ENCODE measurements around the gene CMSS1.

DNA sequence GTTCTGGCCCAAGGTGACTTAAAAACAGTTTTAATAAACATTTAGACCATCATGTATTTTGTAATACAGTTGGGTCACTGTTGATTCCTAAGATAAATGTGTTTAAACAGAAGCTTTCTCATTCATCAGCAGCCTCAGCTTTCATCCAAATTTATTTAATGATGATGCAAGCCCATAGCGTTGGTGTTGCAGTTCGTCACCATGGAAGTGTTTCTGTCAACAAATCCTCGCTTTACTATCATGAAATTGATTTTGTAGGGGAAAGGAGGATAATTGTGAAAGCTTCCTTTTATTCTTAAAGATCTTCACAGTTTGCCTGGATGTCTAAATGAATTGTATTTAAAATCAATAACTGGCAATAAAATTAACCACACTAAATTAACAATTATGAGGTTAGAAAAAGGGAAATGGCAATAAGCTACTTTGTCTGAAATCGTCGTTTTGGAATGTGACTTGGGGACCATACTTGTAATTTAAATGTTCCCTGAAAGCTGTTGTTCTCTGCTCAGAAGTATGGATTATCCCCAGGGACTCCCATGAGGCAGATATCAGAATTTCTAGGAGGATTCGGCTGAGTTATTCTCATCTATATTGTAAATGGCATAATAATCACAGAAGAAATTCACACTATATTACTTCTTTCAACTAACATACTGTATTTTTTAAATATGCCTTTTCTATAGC, 29.0 kb downstream of the CMSS1 start:
- TF ChIP-seq, protein P1, sequence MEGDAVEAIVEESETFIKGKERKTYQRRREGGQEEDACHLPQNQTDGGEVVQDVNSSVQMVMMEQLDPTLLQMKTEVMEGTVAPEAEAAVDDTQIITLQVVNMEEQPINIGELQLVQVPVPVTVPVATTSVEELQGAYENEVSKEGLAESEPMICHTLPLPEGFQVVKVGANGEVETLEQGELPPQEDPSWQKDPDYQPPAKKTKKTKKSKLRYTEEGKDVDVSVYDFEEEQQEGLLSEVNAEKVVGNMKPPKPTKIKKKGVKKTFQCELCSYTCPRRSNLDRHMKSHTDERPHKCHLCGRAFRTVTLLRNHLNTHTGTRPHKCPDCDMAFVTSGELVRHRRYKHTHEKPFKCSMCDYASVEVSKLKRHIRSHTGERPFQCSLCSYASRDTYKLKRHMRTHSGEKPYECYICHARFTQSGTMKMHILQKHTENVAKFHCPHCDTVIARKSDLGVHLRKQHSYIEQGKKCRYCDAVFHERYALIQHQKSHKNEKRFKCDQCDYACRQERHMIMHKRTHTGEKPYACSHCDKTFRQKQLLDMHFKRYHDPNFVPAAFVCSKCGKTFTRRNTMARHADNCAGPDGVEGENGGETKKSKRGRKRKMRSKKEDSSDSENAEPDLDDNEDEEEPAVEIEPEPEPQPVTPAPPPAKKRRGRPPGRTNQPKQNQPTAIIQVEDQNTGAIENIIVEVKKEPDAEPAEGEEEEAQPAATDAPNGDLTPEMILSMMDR (IDR thresholded peaks at IDR 0.05): no peak
- no peak for TF ChIP-seq POLR2A (IDR thresholded peaks at IDR 0.05)

All from right lobe of liver (tissue), 4 donors.